Loucy (cell line): ENCODE data around the gene OR51T1.

Experiments
- CTCF ChIP-seq: fragments of 200-600 bp; sonication (generic); conservative IDR thresholded peaks from 2 replicates; pipeline ENCODE4 v1.5.1; 2014; ENCODE audit warnings: mild to moderate bottlenecking, antibody characterized with exemption, low read length
- EZH2phosphoT487 ChIP-seq: fragments of 200-600 bp; IDR thresholded peaks from 2 replicates; pipeline ENCODE4 v1.6.1; 2018; ENCODE audit warnings: antibody characterized with exemption, mild to moderate bottlenecking, moderate library complexity, borderline replicate concordance

- TF ChIP-seq CTCF, result no peak
- no peak for TF ChIP-seq EZH2phosphoT487
Measured at GRCh38 chr11:4919250-4919649, 37.5 kb downstream of the OR51T1 start, which contains the start of gene OR51G2.
